ENCODE measurements around the gene DTNA. TPM values are rescaled to one million over a fixed set of nuclear protein-coding genes. Genes with fewer than 3 reads are reported as not detected.
"Not testable (repeated sequence)": the region's sequence is repeated elsewhere in the genome, so short reads cannot be mapped to it uniquely, and the experiment has no call there.

DTNA gene
- total and polyA plus RNA-seq, 8 donors = 11.1 to 113 (median 19.8) TPM

- WGBS, 5 donors = 59 to 74% (median 64%) methylated on average over 2 of the region's 2 CpGs
- Histone ChIP-seq H3K9me3 (no peaks in the 10 kb centered on the region), H3K27me3 (no peaks in the 10 kb centered on the region), H3K4me1 (no peaks in the 10 kb centered on the region), H3K4me3 (no peak overlapping the region), H3K36me3 (no peaks in the 10 kb centered on the region), H3K27ac (no peak overlapping the region)
- intact Hi-C loops (cut with DNase I; ENCODE audit: low total_unique reads) = no loop called here
- no peak for DNase-seq
- TF ChIP-seq EP300 (IDR thresholded peaks at IDR 0.05) (no peak), POLR2A (IDR thresholded peaks at IDR 0.05) (no peak)
- TF ChIP-seq, protein P1, sequence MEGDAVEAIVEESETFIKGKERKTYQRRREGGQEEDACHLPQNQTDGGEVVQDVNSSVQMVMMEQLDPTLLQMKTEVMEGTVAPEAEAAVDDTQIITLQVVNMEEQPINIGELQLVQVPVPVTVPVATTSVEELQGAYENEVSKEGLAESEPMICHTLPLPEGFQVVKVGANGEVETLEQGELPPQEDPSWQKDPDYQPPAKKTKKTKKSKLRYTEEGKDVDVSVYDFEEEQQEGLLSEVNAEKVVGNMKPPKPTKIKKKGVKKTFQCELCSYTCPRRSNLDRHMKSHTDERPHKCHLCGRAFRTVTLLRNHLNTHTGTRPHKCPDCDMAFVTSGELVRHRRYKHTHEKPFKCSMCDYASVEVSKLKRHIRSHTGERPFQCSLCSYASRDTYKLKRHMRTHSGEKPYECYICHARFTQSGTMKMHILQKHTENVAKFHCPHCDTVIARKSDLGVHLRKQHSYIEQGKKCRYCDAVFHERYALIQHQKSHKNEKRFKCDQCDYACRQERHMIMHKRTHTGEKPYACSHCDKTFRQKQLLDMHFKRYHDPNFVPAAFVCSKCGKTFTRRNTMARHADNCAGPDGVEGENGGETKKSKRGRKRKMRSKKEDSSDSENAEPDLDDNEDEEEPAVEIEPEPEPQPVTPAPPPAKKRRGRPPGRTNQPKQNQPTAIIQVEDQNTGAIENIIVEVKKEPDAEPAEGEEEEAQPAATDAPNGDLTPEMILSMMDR (IDR thresholded peaks at IDR 0.05) = no peak
Measured at GRCh38 chr18:34921811-34922385, 211.8 kb downstream of the DTNA start.

DNA sequence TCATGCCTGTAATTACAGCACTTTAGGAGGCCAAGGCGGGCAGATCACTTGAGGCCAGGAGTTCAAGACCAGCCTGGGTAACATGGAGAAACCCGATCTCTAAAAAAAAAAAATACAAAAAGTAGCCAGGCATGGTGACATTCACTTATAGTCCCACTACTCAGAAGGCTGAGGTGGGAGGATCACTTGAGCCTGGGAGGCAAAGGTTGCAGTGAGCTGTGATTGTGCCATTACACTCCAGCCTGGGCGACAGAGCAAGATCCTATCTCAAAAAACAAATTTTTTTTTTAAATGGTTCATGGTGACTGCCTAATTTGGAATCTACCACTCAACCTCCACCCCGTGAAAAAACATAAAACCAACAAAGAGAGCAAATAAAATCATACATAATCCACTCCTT, 212.5 kb downstream of the DTNA start:
- H3K4me1 ChIP-seq; H3K27ac ChIP-seq; H3K27me3 ChIP-seq; intact Hi-C loops (cut with DNase I; ENCODE audit: low total_unique reads); H3K4me3 ChIP-seq; DNase-seq; H3K9me3 ChIP-seq; H3K36me3 ChIP-seq: not testable (repeated sequence)
- WGBS, 5 donors = 77 to 90% (median 80%) methylated on average over 4 of the region's 4 CpGs

GRCh38 chr18:34923911-34924310, 213.8 kb downstream of the DTNA start:
- no peaks in the 10 kb centered on the region for H3K27me3 ChIP-seq
- TF ChIP-seq, protein P1 (IDR thresholded peaks at IDR 0.05) = no peak
- no peak for TF ChIP-seq POLR2AphosphoS5 (IDR thresholded peaks at IDR 0.05)
- no peak for TF ChIP-seq EP300 (IDR thresholded peaks at IDR 0.05)
- TF ChIP-seq POLR2A (IDR thresholded peaks at IDR 0.05) = no peak
- intact Hi-C loops (cut with DNase I; ENCODE audit: low total_unique reads) = no loop called here
- no peaks in the 10 kb centered on the region for H3K36me3 ChIP-seq
- no peak overlapping the region for H3K4me3 ChIP-seq
- no peak for DNase-seq
- no peak overlapping the region for H3K27ac ChIP-seq
- H3K9me3 ChIP-seq = no peaks in the 10 kb centered on the region
- peaks cover 3 to 8% (median 5%) of the 10 kb centered on the region in 4 donors for H3K4me1 ChIP-seq

DNA sequence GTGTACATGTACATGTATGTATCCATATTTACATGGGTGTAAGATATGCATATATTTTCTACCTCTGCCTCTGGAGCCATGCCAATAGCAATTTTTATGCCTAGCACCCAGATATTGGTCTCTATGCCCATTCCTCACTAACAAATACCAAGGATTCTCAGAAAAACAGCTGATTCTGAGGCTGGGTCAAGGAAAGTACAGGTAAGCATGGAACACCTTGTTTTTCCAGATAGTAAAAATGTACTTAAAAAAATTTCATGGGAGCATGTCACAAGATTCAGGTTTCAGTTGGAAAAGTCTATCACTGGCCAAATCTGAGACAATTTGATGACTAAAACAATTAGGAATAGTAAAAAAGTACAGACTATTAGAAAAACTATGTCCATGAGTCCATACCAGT, 216.6 kb downstream of the DTNA start:
- TF ChIP-seq POLR2A (IDR thresholded peaks at IDR 0.05) (no peak), POLR2AphosphoS5 (IDR thresholded peaks at IDR 0.05) (no peak), EP300 (IDR thresholded peaks at IDR 0.05) (no peak)
- TF ChIP-seq, protein P1 (IDR thresholded peaks at IDR 0.05) = no peak
- Histone ChIP-seq H3K4me3 (no peak overlapping the region), H3K36me3 (no peaks in the 10 kb centered on the region), H3K9me3 (no peaks in the 10 kb centered on the region), H3K27ac (no peak overlapping the region), H3K4me1 (peaks cover 7 to 16% (median 13%) of the 10 kb centered on the region in 4 donors), H3K27me3 (no peaks in the 10 kb centered on the region)
- intact Hi-C loops (cut with DNase I; ENCODE audit: low total_unique reads) = no loop called here
- DNase-seq = no peak

GRCh38 chr18:34928088-34928753, 218.1 kb downstream of the DTNA start:
- no peak overlapping the region for H3K4me3 ChIP-seq
- no peak for DNase-seq
- intact Hi-C loops (cut with DNase I; ENCODE audit: low total_unique reads) = no loop called here
- WGBS, 5 donors = 71 to 82% (median 79%) methylated on average over 7 of the region's 7 CpGs
- H3K36me3 ChIP-seq = no peaks in the 10 kb centered on the region
- no peaks in the 10 kb centered on the region for H3K9me3 ChIP-seq
- peaks cover 7 to 16% (median 13%) of the 10 kb centered on the region in 4 donors for H3K4me1 ChIP-seq
- no peaks in the 10 kb centered on the region for H3K27me3 ChIP-seq
- peak overlapping the region in 2 of 5 donors; percentile 39 to 40 for H3K27ac ChIP-seq
- TF ChIP-seq, protein P1 (IDR thresholded peaks at IDR 0.05) = no peak
- TF ChIP-seq EP300 (IDR thresholded peaks at IDR 0.05) (no peak), POLR2A (IDR thresholded peaks at IDR 0.05) (no peak), POLR2AphosphoS5 (IDR thresholded peaks at IDR 0.05) (no peak)
